Liver (tissue), 9 donors: ENCODE data around the gene EDA2R. TPM values are rescaled to one million over a fixed set of nuclear protein-coding genes. Genes with fewer than 3 reads are reported as not detected.

Experiments used
- DNase-seq: peaks from one replicate; pipeline ENCODE4 v3.0.0-alpha.2; 2017; ENCODE audit warnings: low spot score
- H3K27ac ChIP-seq, 2 donors: one replicate each; pipeline ENCODE4 v1.7.0; 2013; ENCODE audit warnings: inconsistent platforms in 2 of 2, low read length in 2 of 2, control low read depth in 1 of 2, low read depth in 1 of 2, mild to moderate bottlenecking in 1 of 2
- H3K27me3 ChIP-seq, 4 donors: one replicate each; pipeline versions ENCODE4 v1.6.1 to v1.7.0; 2013; ENCODE audit warnings: low read length in 3 of 4, inconsistent platforms in 1 of 4, mild to moderate bottlenecking in 1 of 4, moderate library complexity in 1 of 4; ENCODE audit not compliant: control insufficient read depth in 4 of 4, insufficient read depth in 4 of 4
- H3K36me3 ChIP-seq, 4 donors: one replicate each; pipeline versions ENCODE4 v1.6.1 to v1.7.0; 2013; ENCODE audit warnings: low read length in 3 of 4, mild to moderate bottlenecking in 3 of 4, low read depth in 1 of 4, moderate library complexity in 1 of 4; ENCODE audit not compliant: control insufficient read depth in 4 of 4, insufficient read depth in 3 of 4
- H3K4me1 ChIP-seq, 4 donors: one replicate each; pipeline versions ENCODE4 v1.6.1 to v1.7.0; 2013; ENCODE audit warnings: low read length in 3 of 4, mild to moderate bottlenecking in 3 of 4, moderate library complexity in 1 of 4; ENCODE audit not compliant: control insufficient read depth in 4 of 4, insufficient read depth in 4 of 4
- H3K4me3 ChIP-seq, 3 donors: one replicate each; pipeline versions ENCODE4 v1.6.1 to v1.7.0; 2013; ENCODE audit warnings: low read length in 3 of 3, control low read depth in 1 of 3, low read depth in 1 of 3, mild to moderate bottlenecking in 1 of 3
- H3K9ac ChIP-seq, 2 donors: one replicate each; pipeline ENCODE4 v1.7.0; 2013; ENCODE audit warnings: low read length in 2 of 2, mild to moderate bottlenecking in 2 of 2, moderate library complexity in 2 of 2, control low read depth in 1 of 2, low read depth in 1 of 2
- H3K9me3 ChIP-seq, 4 donors: one replicate each; pipeline versions ENCODE4 v1.6.1 to v1.7.0; 2013; ENCODE audit warnings: low read length in 3 of 4; ENCODE audit not compliant: control insufficient read depth in 4 of 4
- EGR1 ChIP-seq, 2 donors: IDR thresholded peaks; 2 replicates each; pipeline ENCODE4 v1.6.1; 2016 to 2018; ENCODE audit warnings: antibody characterized with exemption in 2 of 2, low read depth in 2 of 2
- FOXA1 ChIP-seq: IDR thresholded peaks from 2 replicates; pipeline ENCODE4 v1.6.1; 2016; ENCODE audit warnings: antibody characterized with exemption
- FOXA2 ChIP-seq: IDR thresholded peaks from 2 replicates; pipeline ENCODE4 v1.6.1; 2016; ENCODE audit warnings: antibody characterized with exemption
- HNF4A ChIP-seq, 2 donors: conservative IDR thresholded peaks; 2 replicates each; pipeline ENCODE4 v1.6.1; 2016; ENCODE audit warnings: antibody characterized with exemption in 2 of 2, mild to moderate bottlenecking in 2 of 2
- JUND ChIP-seq, 2 donors: IDR thresholded peaks; 2 replicates each; pipeline ENCODE4 v1.6.1; 2016; ENCODE audit warnings: antibody characterized with exemption in 2 of 2
- TAF1 ChIP-seq: conservative IDR thresholded peaks from 2 replicates; pipeline ENCODE4 v1.6.1; 2016; ENCODE audit warnings: antibody characterized with exemption, mild to moderate bottlenecking
- YY1 ChIP-seq: IDR thresholded peaks from 2 replicates; pipeline ENCODE4 v1.6.1; 2016; ENCODE audit warnings: antibody characterized with exemption, mild to moderate bottlenecking
- WGBS: extraction: QIAGEN DNeasy Blood & Tissue Kit; methylation state at CpG from one replicate; pipeline ENCODE4 v1.1.7; 2013; 5-methylcytosine and 5-hydroxymethylcytosine counted together
- polyA plus RNA-seq, 2 donors: library from polyadenylated mRNA; stranded (reverse) in 1 of 2; unstranded in 1 of 2; fragments of 200-250 nt in 1 of 2; fragments of >200 nt in 1 of 2; fragmentation: Nextera tagmentation in 1 of 2; extraction: Ambion mirVana in 1 of 2; gene quantifications; one replicate each; pipeline versions ENCODE4 v1.2.1 to v1.2.3, GENCODE V29; 2013 to 2015
- total RNA-seq, 2 donors: library from RNA; depleted of rRNA; stranded (reverse); fragments of >200 nt; gene quantifications; one replicate each; pipeline ENCODE4 v1.2.3, GENCODE V29; 2014
- TF ChIP-seq, protein P1 (sequence below): IDR thresholded peaks from 2 replicates; pipeline ENCODE4 v1.6.1; 2016; ENCODE audit warnings: antibody characterized with exemption
- TF ChIP-seq, protein P2 (sequence below): IDR thresholded peaks from 2 replicates; pipeline ENCODE4 v1.6.1; 2016; ENCODE audit warnings: antibody characterized with exemption, mild to moderate bottlenecking
- TF ChIP-seq, protein P3 (sequence below): IDR thresholded peaks from 2 replicates; pipeline ENCODE4 v1.6.1; 2016; ENCODE audit warnings: antibody characterized with exemption
- donor health status: healthy.
- donor health status: healthy.
- donor health status: healthy.
- donor health status: healthy.
- donor health status: healthy.

The EDA2R gene
- total and polyA plus RNA-seq, 4 donors, result 0.01 to 0.09 TPM; not detected in 2

DNA sequence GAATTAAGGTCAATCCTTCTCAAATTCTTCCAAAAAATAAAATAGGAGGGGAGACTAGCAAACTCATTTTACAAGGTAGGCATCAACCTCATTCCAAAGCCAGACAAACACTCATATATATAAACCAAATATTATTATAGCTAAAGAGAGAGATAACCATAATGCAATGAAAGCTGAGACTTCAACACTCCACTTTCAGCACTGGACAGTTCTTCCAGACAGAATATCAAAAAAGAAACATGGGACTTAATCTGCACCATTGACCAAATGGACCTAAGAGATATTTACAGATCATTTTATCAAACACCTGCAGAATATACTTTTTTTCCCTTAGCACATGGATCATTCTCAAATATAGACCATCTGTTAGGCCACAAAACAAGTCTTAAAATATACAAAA is 15.5 kb upstream of the EDA2R start:
- TF ChIP-seq, protein P1, sequence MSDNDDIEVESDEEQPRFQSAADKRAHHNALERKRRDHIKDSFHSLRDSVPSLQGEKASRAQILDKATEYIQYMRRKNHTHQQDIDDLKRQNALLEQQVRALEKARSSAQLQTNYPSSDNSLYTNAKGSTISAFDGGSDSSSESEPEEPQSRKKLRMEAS, result no peak
- TF ChIP-seq, protein P2, sequence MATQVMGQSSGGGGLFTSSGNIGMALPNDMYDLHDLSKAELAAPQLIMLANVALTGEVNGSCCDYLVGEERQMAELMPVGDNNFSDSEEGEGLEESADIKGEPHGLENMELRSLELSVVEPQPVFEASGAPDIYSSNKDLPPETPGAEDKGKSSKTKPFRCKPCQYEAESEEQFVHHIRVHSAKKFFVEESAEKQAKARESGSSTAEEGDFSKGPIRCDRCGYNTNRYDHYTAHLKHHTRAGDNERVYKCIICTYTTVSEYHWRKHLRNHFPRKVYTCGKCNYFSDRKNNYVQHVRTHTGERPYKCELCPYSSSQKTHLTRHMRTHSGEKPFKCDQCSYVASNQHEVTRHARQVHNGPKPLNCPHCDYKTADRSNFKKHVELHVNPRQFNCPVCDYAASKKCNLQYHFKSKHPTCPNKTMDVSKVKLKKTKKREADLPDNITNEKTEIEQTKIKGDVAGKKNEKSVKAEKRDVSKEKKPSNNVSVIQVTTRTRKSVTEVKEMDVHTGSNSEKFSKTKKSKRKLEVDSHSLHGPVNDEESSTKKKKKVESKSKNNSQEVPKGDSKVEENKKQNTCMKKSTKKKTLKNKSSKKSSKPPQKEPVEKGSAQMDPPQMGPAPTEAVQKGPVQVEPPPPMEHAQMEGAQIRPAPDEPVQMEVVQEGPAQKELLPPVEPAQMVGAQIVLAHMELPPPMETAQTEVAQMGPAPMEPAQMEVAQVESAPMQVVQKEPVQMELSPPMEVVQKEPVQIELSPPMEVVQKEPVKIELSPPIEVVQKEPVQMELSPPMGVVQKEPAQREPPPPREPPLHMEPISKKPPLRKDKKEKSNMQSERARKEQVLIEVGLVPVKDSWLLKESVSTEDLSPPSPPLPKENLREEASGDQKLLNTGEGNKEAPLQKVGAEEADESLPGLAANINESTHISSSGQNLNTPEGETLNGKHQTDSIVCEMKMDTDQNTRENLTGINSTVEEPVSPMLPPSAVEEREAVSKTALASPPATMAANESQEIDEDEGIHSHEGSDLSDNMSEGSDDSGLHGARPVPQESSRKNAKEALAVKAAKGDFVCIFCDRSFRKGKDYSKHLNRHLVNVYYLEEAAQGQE, result peak; percentile 81
- no peak overlapping the region for H3K27ac ChIP-seq
- no peak overlapping the region for H3K9ac ChIP-seq
- DNase-seq, result no peak
- H3K27me3 ChIP-seq, result peaks cover 0 to 6% (median 0%) of the 10 kb centered on the region in 4 donors
- no peaks in the 10 kb centered on the region for H3K36me3 ChIP-seq
- no peak overlapping the region for H3K4me3 ChIP-seq
- no peaks in the 10 kb centered on the region for H3K9me3 ChIP-seq
- H3K4me1 ChIP-seq, result no peaks in the 10 kb centered on the region

DNA sequence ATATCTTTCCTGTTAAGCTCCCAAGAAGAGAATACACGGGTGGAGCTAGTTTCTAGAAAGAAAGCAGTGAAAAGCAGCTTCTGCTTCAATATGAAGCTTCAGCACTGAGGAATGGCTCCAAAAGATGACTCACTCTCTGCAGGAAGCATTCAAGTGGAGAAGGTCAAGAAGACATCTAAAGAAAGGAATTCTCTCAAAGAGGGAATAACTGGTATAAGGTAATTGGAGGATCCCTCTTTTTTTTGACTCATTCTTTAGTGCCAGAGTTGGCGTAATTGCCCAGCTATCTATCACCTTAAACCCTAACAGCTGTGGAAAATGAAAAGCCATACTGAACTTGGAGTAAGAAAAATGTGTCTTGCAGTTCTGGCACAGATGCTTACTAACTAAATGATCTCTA is 3.5 kb downstream of the EDA2R start:
- no peak for DNase-seq
- 65% methylated on average over 2 of the region's 2 CpGs for WGBS
- no peak overlapping the region for H3K4me3 ChIP-seq
- H3K36me3 ChIP-seq, result no peaks in the 10 kb centered on the region
- no peaks in the 10 kb centered on the region for H3K9me3 ChIP-seq
- no peaks in the 10 kb centered on the region for H3K4me1 ChIP-seq
- no peak overlapping the region for H3K9ac ChIP-seq
- H3K27me3 ChIP-seq, result no peaks in the 10 kb centered on the region
- TF ChIP-seq, protein P2, result no peak
- no peak overlapping the region for H3K27ac ChIP-seq

DNA sequence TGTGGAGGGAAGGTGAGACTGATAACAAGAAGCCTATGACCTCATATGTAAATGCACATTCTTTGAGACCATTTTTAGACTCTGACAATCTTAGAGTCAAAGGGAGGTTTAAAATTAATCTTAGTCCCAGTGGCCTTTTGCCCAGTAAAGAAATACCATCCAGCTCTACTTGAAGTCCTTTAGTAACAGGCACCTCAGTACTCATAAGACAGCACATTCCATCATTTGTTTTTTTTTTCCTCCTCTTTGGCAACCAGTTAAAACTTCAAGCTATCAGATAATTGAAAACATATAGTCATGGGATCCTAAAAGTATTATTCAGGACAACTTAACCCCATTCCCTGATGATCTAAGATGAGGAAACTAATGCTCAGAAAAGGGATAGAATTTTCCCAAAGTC is 4.6 kb downstream of the EDA2R start:
- DNase-seq, result no peak
- no peaks in the 10 kb centered on the region for H3K36me3 ChIP-seq

DNA sequence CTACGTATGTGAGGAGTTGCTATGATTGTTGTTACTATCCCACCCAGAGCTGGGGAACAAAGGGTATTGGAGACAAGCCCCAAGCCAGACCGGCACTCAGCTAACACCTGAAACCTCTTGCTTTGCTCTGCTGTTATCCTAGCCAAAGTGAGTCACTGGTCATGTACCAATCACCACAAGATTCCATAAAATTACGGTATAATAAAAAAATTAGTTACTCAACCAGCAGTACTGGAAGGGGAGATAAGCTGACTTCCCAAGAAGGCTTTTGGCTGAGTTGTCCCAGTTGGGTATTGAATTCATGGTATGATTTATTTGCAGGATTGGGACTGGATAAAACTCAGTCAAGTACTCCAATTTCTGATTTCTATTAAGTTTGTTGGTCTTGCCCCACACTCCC is 5.3 kb downstream of the EDA2R start:
- no peak overlapping the region for H3K4me3 ChIP-seq
- no peaks in the 10 kb centered on the region for H3K4me1 ChIP-seq
- no peaks in the 10 kb centered on the region for H3K9me3 ChIP-seq
- DNase-seq, result no peak
- H3K9ac ChIP-seq, result no peak overlapping the region
- 69% methylated on average over 3 of the region's 3 CpGs for WGBS
- no peaks in the 10 kb centered on the region for H3K36me3 ChIP-seq
- no peaks in the 10 kb centered on the region for H3K27me3 ChIP-seq
- H3K27ac ChIP-seq, result no peak overlapping the region
- TF ChIP-seq, protein P1, result no peak
- TF ChIP-seq YY1, result no peak
- TF ChIP-seq HNF4A (conservative IDR thresholded peaks at IDR 0.05), result no peak
- TF ChIP-seq EGR1 (IDR thresholded peaks at IDR 0.05; ENCODE audit: low read depth in 2 of 2), result no peak
- TF ChIP-seq, protein P3, sequence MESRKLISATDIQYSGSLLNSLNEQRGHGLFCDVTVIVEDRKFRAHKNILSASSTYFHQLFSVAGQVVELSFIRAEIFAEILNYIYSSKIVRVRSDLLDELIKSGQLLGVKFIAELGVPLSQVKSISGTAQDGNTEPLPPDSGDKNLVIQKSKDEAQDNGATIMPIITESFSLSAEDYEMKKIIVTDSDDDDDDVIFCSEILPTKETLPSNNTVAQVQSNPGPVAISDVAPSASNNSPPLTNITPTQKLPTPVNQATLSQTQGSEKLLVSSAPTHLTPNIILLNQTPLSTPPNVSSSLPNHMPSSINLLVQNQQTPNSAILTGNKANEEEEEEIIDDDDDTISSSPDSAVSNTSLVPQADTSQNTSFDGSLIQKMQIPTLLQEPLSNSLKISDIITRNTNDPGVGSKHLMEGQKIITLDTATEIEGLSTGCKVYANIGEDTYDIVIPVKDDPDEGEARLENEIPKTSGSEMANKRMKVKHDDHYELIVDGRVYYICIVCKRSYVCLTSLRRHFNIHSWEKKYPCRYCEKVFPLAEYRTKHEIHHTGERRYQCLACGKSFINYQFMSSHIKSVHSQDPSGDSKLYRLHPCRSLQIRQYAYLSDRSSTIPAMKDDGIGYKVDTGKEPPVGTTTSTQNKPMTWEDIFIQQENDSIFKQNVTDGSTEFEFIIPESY, result no peak
- TF ChIP-seq, protein P2, result no peak
- no peak for TF ChIP-seq JUND (IDR thresholded peaks at IDR 0.05)

More for the DNA sequence above, 4.6 kb downstream of the EDA2R start:
- H3K27me3 ChIP-seq, result no peaks in the 10 kb centered on the region
- TF ChIP-seq TAF1 (no peak), FOXA1 (no peak), YY1 (no peak), FOXA2 (no peak)
- H3K4me1 ChIP-seq, result no peaks in the 10 kb centered on the region
- H3K4me3 ChIP-seq, result no peak overlapping the region
- no peaks in the 10 kb centered on the region for H3K9me3 ChIP-seq
- H3K9ac ChIP-seq, result no peak overlapping the region
- no peak overlapping the region for H3K27ac ChIP-seq
